ENCODE measurements around the gene APBB1.

APBB1 gene

DNA sequence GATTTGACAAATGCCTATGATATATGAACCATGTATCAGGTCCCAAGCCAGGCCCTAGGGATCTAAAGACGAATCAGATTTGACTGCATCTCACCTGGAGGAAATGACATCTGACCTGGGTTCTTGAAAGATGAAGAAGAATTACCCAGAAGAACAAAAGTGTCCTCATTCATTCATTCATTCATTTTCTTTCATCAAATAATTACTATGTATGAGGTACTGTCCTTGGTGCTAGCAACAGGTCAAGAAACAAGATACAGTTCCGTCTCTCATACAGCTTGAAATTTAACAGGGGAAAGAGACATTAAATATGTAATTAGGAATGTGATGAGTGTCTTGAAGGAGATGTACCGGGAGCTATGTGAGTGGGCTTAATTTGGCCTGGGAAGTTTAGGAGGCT, 1.8 kb upstream of the APBB1 start:
- no peak for DNase-seq (ENCODE audit: low spot score)
- TF ChIP-seq, protein P1, sequence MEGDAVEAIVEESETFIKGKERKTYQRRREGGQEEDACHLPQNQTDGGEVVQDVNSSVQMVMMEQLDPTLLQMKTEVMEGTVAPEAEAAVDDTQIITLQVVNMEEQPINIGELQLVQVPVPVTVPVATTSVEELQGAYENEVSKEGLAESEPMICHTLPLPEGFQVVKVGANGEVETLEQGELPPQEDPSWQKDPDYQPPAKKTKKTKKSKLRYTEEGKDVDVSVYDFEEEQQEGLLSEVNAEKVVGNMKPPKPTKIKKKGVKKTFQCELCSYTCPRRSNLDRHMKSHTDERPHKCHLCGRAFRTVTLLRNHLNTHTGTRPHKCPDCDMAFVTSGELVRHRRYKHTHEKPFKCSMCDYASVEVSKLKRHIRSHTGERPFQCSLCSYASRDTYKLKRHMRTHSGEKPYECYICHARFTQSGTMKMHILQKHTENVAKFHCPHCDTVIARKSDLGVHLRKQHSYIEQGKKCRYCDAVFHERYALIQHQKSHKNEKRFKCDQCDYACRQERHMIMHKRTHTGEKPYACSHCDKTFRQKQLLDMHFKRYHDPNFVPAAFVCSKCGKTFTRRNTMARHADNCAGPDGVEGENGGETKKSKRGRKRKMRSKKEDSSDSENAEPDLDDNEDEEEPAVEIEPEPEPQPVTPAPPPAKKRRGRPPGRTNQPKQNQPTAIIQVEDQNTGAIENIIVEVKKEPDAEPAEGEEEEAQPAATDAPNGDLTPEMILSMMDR (IDR thresholded peaks at IDR 0.05; ENCODE audit: extremely low read depth, insufficient read depth, missing control alignments): no peak
- in situ Hi-C loops (cut with MboI; ENCODE audit: low pct_unique_long_range_greater_than_20kb, low sequenced_read_pairs, unreplicated experiment): no loop called here

DNA sequence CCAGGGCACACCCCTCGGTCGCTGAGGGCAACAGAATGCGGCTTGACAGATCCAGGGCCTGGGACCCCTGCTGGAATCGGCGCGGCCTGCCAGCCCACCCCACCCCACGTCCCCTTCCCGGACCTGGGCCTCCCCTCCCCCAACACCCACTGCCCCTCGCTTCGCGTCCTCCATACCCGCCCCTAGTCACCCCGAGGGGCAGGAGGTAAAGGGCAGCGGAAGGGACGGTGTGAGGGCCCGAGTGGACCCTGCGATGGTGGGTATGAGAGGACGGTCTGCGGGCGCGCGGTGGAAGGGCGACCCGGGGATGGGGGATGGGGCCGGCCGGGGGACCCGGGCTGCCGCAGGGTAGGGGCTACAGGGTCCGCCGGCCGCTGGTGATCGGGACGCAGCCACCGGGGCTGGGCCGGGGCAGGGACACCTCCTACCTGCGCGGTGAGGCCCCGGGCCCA, 311 bp downstream of the APBB1 start:
- DNase-seq (ENCODE audit: low spot score): no peak
- in situ Hi-C loops (cut with MboI; ENCODE audit: low pct_unique_long_range_greater_than_20kb, low sequenced_read_pairs, unreplicated experiment): no loop called here
- TF ChIP-seq, protein P1 (IDR thresholded peaks at IDR 0.05; ENCODE audit: extremely low read depth, insufficient read depth, missing control alignments): no peak

DNA sequence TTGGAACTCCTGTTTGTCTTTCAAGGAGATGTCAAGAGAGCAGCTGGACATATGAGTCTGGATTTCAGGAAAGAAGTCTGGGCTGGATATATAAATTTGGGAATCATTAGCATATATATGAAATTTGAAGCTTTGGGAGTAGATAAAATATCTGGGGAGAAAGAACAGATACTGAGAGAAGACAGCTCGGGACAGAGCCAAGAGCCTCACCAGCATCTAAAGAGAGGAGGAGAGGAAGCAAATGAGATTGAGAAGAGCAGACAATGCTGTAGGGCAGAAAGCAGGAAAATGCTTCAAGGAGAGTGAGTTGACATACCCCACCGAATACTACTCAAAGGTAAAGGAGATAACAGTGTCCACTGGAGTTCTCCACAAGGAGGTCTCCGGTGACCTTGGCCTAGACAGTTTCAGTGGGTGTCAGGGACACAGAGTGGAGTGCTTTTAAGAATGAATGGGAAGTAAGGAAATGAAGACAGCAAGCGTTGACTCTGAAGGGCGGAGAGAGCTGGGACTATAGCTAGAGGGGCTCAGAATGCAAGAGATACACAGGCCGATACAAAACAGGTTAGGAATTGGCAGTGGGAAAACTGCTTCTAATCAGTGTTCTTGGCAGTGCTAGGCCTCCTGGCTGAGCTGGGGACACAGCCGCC, 862 bp downstream of the APBB1 start:
- in situ Hi-C loops (cut with MboI; ENCODE audit: low pct_unique_long_range_greater_than_20kb, low sequenced_read_pairs, unreplicated experiment): no loop called here
- no peak for DNase-seq (ENCODE audit: low spot score)
- TF ChIP-seq, protein P1 (IDR thresholded peaks at IDR 0.05; ENCODE audit: extremely low read depth, insufficient read depth, missing control alignments): no peak

DNA sequence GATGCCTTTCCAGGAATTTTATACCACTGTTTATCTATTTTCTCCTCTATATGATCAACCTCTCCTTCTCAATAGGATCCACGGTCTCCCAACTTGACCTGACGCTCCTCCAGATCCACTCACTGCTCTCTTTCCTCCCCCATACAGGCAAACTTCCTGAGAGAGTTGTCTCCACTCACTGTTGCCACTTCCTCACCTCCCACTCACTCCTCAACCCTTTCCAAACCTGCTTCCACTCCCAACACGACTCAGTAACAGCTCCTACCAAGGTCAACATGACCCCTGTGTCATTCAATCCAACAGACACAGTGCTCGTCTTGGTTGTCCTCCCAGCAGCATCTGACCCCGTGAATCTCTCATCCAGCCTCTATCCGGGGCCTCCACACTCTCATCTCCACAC, 3.1 kb downstream of the APBB1 start:
- in situ Hi-C loops (cut with MboI; ENCODE audit: low pct_unique_long_range_greater_than_20kb, low sequenced_read_pairs, unreplicated experiment): no loop called here
- TF ChIP-seq, protein P1 (IDR thresholded peaks at IDR 0.05; ENCODE audit: extremely low read depth, insufficient read depth, missing control alignments): no peak
- DNase-seq (ENCODE audit: low spot score): no peak

DNA sequence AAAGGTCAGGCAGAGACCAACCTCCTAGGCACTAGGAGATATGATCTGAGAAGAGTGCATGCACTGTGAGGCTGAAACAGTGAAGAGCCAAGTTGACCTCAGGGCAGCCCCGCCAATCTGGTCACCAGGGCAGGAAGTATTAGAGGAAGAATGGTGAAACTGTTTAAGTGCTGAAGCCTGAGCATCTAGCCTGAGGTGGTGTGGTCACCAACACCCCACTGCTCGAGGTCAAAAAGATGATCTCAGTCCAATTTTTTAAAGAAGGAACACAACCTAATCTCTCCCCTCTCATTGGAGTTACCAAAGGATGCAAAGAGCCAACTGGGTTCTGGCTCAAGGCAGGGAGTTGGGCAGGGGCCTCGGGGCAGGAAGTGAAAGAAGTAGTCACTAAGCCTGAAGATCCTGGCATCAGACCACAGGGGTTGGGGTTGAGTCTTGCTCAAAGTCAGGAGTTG, 4.0 kb downstream of the APBB1 start:
- TF ChIP-seq, protein P1 (IDR thresholded peaks at IDR 0.05; ENCODE audit: extremely low read depth, insufficient read depth, missing control alignments): no peak
- no peak for DNase-seq (ENCODE audit: low spot score)
- in situ Hi-C loops (cut with MboI; ENCODE audit: low pct_unique_long_range_greater_than_20kb, low sequenced_read_pairs, unreplicated experiment): no loop called here

DNA sequence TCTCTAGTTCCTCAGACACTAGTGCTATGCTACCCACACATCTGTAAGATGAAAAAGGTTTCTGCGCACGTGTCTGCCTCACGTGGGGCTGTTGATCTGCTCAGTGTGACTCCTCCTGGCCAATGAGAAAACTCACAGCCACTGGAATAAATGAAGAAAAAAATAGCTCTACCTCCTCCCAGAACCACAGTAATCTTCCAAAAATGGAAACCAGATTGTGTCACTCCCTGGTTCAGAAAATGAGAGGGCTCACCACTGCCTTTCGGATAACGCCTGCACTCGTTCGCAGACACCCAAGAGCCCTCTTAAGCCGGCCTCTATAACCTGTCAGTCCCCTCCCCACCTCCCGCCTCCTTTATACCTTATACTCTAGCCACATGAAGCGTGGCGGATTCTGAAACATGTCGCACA, 5.1 kb downstream of the APBB1 start:
- in situ Hi-C loops (cut with MboI; ENCODE audit: low pct_unique_long_range_greater_than_20kb, low sequenced_read_pairs, unreplicated experiment): no loop called here

More for the DNA sequence above, 5.1 kb downstream of the APBB1 start:
- TF ChIP-seq, protein P1 (IDR thresholded peaks at IDR 0.05; ENCODE audit: extremely low read depth, insufficient read depth, missing control alignments): no peak
- DNase-seq (ENCODE audit: low spot score): no peak

Data from GM13977 (cell line).